KG1 (cell line): Measurements from ENCODE around the gene P2RX4.
"Not testable (repeated sequence)": the region's sequence is repeated elsewhere in the genome, so short reads cannot be mapped to it uniquely, and the experiment has no call there.

ENCODE experiments used
- DNase-seq: peaks from one replicate; lab custom pipeline; 2025; lab: John Stamatoyannopoulos, UW

The P2RX4 gene

DNA sequence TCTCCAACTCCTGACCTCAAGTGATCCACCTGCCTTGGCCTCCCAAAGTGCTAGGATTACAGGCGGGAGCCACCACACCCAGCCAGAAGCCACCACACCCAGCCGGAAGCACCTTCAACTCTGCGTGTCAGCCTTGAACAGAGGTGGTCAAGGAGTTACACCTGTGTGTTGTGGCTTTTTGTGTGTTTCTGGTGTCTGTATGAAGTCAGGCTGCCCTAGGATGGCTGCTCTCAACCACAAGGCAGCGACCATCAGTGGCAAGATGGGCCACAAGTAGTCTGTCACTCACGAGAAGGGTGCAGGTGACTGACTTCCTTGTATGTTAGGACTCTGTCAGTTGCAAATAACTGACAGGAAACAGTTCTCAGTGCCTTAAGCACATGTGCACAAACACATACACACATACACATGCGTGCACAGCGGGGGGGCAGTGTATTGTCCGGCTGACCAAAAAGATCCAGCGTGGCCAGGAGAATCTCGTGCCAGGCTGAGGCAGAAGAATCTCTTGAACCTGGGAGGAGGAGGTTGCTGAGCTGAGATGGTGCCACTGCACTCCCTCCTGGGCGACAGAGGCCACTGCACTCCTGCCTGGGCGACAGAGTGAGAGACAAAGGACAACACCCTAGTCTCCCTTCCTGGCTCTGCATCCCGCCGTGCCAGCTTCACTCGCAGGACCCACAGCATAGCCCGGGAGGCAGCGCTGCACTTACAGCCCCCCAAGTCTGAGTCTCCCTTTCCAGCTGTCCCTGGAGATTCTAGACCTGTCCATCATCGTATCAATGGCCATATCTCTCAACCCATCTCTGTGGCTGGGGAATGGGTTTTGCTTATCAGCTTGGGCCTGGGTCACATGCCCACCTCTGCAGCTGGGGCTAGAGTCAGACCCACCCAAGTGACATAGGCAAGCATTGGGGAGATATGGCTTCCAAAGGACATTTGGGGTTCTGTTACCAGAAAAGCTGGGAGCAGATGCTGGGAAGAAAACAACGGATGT, 13.7 kb downstream of the P2RX4 start:
- peak; percentile 4 for DNase-seq

DNA sequence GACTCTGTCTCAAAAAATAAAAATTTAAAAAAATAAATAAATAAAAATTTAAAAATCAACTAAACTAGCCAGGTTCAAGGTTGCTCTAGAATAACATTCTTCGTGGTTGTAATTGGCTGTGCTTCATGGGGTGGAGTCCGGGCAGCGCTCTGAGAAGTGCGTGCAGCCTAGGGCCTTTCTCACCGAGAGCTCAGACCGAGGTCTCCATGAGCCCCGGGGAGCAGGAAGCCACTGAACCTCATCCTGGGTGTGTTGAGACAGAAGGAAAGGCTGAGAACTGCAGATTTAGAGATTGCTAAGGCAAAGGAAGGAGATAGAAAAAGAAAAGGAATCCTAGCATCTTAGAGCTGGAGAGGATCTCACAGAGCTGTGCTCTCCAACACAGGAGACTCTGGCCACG, 14.7 kb downstream of the P2RX4 start:
- DNase-seq = no peak

DNA sequence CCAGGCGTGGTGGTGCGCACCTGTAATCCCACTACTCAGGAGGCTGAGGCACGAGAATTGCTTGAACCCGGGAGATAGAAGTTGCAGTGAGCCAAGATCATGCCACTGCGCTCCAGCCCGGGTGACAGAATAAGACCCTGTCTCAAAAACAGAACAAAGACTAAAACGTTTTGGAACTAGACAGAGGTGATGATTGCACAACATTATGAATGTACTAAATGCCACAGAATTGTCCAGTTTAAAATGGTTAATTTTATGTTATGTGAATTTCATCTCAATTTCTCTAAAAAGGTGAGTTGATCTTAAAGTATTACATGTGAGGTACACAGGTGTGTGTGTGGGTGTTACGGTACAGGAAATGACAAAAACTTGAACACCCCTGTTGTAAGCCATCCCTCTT, 16.5 kb downstream of the P2RX4 start:
- DNase-seq = no peak

DNA sequence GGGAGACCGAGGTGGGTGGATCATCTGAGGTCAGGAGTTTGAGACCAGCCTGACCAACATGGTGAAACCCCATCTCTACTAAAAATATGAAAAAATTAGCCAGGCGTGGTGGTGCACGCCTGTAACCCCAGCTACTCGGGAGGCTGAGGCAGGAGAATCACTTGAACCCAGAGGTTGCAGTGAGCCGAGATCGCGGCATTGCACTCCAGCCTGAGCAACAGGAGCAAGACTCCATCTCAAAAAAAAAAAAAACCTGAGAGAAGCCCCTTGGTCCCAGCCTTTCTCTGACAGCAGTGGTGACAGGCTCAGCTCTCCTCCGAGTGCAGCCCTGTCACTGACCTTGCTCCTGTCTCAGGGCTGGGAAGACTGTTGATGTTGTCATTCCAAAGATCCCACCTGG, 16.9 kb downstream of the P2RX4 start:
- not testable (repeated sequence) for DNase-seq

DNA sequence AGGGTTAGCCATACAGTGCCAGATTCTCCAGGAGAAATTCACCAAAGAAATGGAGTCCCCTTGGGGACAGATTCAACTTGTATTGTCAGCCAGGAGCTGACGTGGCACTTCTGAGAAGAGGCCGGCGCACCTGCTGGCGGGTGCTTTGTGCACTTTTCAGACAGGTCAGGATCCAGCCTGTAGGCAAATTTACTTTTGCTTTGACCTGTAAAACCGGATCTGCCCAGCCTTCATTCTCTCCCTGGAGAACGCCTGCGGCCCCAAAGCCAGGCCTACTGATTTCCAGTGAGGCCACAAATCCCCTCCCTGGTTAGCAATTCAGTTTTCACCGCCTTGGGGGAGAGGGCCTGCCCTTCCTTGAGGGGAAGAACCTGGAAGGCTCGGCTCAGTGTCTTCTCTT, 17.4 kb downstream of the P2RX4 start:
- DNase-seq = no peak

DNA sequence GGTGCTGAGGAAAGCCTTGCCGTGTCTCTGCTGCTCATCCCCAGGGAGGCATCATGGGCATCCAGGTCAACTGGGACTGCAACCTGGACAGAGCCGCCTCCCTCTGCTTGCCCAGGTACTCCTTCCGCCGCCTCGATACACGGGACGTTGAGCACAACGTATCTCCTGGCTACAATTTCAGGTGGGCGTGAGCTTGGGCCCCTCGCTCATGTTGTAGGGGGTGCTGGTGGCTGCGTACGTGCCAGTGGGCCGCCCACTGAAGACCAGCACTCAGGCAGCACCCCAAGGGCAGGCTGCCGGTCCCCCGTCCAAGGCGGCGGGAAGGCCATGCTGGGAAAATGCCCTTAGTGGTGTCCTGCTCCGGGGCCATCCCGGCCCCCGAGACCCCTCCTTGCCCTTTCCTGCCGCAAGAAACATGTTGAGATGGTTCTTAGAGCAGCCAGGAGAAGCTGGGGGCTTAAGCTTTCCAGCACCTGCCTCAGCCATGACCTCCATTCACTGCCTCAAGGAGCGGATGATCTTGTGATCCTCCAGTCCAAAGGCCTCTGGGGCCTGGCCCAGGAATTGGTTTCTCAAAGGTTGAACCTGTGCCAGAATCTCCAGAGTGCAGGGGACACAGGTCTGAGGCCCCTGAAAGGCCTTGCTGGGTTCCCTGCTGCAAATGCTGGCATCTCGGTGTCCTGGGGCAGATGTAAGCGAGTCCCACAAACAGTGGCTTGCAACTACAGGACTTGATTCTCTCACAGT, 19.2 kb downstream of the P2RX4 start:
- DNase-seq = no peak

DNA sequence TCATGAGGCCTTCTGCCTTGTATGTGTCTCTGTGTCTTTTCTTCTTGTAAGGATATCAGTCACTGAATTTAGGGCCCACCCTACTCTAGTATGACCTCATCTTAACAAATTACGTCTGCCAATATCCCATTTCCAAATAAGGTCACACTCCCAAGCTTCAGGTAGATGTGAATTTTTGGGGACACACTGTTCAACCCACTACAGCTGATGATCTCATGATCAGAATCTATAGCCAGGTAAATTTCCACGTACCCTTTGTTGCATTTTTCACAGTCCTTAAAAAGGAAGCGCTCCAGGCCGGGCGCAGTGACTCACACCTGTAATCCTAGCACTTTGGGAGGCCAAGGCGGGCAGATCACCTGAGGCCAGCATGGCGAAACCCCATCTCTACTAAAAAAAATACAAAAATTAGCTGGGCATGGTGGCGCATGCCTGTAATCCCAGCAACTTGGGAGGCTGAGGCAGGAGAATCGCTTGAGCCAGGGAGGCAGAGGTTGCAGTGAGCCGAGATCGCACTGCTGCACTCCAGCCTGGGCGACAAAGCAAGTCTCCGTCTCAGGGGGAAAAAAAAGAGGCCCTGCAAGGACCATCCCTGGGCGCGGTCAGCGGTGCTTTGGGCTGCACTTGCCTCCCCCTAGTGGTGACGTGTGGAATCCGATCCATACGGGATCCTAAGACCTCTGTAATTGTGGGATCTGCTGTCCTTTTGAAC, 20.1 kb downstream of the P2RX4 start:
- DNase-seq = peak; percentile 8

DNA sequence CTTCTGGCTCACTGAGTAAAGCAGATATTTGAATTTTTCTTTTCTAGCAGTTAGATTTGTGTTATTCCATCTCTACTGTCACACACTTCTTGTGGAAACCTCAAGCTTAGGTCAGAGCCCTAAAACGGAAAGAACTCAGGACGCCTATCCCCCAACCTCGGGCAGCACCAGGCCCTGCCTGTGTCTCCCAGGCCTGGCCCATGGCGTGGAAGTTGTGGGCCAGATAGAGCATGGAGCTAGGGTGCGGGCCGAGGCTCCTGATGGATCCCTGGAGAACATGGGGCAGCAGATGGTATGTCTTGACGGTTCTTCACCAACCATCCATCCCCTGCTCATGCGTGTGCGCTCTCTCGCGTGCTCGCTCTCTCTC, 20.6 kb downstream of the P2RX4 start:
- no peak for DNase-seq

DNA sequence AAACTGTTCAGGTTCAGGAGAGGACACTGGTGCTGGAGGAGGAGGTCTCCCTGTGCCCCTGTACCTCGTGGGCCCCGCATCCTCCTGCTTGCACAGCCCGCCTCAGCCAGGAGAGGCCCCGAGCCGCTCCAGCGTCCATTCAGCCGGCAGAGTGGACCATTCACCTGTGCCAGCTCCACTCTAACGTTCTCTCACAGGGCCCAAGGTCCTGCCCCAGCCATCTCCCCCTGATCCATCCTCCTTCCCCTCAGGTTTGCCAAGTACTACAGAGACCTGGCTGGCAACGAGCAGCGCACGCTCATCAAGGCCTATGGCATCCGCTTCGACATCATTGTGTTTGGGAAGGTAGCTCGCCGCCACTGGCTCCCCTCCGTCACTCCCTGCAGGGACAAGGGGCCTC, 22.2 kb downstream of the P2RX4 start:
- DNase-seq = no peak

DNA sequence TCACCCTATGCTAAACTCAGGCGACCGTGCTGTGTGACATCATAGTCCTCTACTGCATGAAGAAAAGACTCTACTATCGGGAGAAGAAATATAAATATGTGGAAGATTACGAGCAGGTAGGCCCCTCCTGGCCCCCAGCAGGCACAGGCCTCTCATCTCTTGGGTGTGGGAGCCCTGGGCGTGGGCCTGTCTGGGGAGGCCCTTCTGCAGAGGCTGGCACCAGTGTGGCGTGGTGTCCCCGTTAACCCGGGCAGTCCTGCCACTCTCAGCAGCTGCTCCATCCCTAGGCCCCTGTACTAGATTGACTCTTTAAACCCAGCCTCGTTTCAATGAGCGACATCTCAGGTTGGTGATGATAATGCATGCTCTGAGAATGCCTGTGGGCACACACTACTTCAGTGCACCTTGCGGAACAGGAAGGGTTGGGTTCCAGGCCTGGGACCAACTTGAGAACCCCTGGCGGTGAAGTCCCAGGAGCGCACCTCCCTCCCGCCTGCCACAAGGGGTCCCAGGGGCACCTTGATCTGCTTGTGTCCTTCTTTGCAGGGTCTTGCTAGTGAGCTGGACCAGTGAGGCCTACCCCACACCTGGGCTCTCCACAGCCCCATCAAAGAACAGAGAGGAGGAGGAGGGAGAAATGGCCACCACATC, 23.2 kb downstream of the P2RX4 start:
- no peak for DNase-seq

DNA sequence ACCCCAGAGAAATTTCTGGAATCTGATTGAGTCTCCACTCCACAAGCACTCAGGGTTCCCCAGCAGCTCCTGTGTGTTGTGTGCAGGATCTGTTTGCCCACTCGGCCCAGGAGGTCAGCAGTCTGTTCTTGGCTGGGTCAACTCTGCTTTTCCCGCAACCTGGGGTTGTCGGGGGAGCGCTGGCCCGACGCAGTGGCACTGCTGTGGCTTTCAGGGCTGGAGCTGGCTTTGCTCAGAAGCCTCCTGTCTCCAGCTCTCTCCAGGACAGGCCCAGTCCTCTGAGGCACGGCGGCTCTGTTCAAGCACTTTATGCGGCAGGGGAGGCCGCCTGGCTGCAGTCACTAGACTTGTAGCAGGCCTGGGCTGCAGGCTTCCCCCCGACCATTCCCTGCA, 23.7 kb downstream of the P2RX4 start:
- no peak for DNase-seq

DNA sequence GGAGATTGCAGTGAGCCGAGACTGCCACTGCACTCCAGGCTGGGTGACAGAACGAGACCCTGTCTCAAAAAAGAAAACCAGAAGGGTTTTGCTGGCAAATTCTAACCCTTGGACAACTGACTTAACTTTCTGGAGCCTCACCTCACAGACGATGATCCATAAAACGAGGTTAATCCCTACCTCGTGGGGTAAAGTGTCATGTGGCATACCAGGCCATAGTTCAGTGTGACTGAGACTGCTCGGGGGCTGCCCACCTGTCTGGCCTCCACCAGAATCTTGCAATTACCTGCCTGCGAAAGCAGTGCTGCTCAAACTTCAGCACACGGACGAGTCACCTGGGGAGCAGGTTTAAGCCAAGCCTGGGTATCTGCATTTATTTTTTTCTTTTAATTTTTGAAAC, 26.8 kb downstream of the P2RX4 start:
- no peak for DNase-seq

DNA sequence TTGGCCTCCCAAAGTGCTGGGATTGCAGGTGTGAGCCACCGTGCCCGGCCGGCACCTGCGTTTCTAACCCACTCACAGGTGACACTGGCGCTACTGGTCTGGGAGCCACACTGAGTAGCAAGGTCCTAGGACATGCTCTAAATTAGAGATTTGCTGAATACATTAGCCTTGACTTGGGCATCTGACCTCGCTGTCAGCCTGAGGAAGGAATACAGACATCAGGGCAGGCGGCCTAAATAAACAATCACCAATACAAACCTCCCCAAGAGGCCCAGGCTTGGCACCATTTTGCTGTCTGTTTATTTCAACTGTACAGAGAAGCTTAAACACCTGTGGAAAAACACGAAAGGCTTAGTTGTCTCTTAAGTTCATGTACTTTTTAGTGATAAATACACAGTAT, 27.5 kb downstream of the P2RX4 start:
- DNase-seq = no peak

DNA sequence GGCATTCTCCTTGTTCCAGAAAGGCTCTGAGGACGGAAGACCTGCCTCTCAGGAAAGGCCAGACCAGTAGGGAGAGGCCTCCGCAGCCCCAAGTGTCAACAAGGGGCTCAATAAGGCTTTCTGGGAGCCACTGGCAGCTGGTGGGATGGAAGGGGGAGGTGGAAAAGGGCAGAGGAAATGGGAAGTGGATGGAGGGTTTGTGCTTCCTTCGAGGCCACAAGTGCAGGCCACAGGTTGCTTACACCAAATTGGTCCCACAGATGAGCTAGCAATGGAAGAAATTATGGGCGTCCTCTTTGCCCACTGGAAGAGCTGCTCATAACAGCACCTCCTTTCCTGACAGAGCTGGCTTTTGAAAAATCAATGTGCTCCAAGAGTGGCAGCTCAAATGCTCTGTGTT, 28.2 kb downstream of the P2RX4 start:
- DNase-seq = no peak

DNA sequence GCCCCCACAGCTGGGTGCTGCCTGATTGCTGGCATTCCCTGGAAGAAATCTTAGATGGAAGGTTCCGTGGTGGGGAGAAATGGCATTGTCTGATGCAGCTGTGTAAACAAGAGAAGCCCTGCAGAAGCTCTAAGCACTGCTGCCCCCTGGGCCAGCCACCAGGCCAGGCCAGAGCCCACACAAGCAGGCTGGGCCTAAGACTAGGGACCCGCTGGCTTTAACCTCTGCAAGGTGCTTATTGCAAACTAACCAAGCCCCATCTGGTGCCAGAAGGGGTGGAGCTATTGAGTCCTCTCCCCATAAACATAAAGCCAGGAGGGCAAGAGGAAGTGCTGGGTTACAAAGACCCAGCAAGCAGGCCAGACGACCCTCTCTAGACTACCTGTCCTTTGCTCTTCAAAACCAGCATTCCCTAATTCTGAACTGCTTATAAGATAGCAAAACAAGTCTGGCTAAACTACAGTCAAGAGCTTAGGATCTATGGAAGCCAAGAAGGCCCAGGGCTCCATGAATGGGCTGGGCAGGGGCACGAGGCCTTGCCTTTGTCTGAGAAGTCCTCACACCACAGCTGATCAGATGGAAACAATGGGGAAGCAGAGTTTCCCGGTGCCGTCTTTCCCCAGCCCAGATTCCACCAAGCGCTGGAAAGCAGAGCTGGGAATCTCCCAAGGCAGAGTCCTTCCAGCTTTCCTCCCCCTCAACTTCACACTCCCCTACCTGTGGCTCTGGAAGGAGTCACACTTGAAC, 28.8 kb downstream of the P2RX4 start:
- peak; percentile 3 for DNase-seq

DNA sequence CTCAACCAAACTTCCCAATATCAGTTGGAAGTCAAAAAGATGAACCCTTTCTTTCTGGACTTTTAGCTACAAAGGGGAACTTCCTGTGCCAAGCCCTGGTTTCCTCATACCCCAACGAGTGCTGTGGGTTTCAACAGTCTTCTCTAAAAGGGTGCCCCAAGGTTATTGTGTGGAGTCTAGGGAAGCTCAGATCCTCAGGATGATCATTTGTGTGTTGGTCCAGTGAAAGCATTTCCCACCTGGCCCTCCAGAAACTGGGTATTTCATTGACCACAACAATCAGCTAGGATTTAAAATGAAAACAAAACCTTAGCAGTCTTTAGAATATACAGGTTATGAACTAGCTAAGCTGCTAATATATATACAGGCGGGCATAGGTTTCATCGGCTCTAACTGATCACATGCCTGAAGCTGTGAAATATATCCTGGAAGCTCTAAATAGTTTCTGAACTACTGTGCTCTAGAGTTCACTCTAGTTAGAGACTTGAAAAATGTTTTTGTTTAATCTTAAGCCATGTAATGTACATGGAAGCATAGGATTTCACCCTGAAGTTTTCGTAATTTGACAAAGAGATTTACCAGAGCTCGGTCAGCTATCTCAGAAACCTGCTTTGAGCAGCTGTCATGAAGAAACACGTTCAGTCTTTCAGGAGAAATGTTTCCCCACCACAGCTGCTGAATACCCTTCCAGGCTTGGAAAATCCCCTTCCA, 29.6 kb downstream of the P2RX4 start:
- DNase-seq = peak; percentile 66

DNA sequence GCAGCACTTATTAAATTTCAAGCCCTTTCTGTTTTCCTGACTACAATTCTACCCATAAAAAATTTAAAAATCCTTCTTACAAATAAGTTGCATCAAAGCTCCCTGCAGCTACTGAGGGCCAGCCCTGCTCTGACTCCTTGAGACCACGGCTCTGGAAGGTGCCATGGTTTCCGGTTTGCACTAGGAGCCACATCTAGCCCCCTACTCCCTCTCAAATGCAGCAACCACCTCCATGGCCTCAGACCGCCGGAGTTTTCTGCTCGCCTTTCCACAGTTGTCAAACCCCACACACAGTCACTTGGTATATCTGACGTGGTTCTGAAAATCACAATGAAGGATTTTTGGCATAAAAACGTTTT, 30.1 kb downstream of the P2RX4 start:
- DNase-seq = no peak

DNA sequence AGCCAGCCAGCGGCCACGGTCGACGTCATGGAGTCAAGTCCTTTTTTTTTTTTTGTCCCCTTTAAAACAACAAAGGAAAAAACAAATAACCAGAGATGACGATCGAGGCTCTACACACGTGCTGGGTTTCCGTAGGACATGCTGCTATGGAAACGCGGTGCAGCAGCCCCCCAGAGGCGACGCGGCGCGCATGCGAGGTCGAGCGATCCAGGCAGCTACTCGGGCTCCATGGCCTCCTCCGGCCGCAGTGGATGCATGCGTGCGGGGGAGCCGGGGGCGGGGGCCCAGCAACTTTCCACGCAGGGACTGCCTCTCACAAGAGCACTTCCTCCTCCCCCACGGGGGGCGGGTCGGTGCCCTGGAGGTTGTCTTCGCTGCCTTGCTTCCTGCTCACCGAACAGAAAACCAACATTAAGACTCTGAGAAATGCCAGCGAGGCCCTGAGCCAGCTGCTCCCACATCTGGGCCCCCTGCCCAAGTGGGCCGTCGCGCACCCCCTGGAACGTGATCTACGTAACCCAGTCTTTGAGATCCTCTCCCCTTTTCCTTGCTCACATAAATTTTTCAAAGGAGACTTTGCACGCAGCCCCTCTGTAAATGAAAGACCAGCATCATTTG, 30.7 kb downstream of the P2RX4 start:
- peak; percentile 21 for DNase-seq

DNA sequence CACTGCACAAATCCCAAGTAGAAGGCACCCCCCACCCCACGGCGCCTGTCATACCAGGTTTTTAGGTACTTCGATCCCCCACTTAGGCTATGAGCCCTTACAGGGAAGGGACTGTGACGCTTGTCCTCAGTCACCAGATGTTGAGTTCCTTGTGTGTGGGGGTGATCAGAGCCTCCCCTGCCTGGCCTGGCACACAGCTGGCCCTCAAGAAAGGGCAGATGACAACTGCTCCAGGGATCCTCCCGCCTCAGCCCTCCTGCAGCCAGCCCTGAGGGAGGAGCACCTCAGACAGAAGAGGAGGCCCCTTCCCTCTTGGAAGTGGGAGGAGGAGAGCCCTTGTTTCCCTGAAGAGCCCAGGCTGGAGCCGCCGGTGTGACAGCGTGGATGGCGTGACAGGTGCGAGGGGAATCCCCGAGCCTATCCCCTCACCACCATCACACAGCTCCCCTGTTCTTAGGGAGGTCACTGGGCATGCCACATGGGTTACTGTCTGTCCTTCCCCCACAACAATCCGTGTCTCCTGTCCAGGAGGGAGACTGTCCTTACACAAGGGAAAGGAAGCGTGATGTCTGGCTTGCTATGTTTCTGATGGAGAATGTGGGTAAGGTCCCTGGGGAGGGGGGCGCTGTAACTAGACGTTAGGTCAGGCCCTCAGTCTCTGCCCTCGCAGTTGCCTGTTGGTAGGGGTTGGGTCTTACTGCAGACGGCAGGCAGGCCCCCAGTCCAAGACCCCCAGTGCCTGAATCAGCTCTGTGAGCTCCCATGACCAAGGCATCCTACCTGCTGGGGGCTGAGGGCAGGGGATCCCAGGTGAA, 31.4 kb downstream of the P2RX4 start:
- DNase-seq = no peak

DNA sequence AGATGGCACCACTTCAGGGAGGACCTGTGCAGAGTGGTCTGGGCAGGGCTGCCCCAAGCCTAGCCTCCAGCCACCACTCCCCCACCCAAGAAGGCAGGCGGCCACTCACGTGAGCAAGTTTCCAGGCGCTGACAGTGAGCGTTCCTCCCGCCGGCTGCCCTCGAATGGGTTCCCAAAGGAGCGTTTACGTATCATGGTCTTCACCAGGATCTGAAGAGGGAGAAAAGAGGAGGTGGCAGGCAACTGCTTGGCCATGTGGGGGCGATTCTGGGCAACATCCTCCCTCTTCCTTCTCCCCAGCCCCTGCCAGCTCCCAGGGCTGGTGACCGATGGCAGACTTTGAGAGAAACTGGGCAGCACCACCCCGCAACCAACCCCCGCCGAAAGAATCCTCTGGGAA, 35.1 kb downstream of the P2RX4 start:
- DNase-seq = no peak
